HL-60 (cell line): ENCODE results near the gene USP19.

Experiments used
- POLR2AphosphoS5 ChIP-seq: IDR thresholded peaks from 2 replicates; pipeline ENCODE4 v1.6.1; 2012; ENCODE audit warnings: low read depth
- SPI1 ChIP-seq: IDR thresholded peaks from 2 replicates; pipeline ENCODE4 v1.6.1; 2012; ENCODE audit warnings: low read depth, mild to moderate bottlenecking, borderline replicate concordance
- TF ChIP-seq, protein P1 (sequence below): IDR thresholded peaks from one replicate; pipeline ENCODE4 v1.5.1; 2011; ENCODE audit warnings: low read length, control low read depth, inconsistent platforms; ENCODE audit not compliant: insufficient read depth
- TF ChIP-seq, protein P2 (sequence below): IDR thresholded peaks from 2 replicates; pipeline ENCODE4 v1.6.1; 2012; ENCODE audit warnings: low read depth; ENCODE audit not compliant: insufficient replicate concordance

DNA sequence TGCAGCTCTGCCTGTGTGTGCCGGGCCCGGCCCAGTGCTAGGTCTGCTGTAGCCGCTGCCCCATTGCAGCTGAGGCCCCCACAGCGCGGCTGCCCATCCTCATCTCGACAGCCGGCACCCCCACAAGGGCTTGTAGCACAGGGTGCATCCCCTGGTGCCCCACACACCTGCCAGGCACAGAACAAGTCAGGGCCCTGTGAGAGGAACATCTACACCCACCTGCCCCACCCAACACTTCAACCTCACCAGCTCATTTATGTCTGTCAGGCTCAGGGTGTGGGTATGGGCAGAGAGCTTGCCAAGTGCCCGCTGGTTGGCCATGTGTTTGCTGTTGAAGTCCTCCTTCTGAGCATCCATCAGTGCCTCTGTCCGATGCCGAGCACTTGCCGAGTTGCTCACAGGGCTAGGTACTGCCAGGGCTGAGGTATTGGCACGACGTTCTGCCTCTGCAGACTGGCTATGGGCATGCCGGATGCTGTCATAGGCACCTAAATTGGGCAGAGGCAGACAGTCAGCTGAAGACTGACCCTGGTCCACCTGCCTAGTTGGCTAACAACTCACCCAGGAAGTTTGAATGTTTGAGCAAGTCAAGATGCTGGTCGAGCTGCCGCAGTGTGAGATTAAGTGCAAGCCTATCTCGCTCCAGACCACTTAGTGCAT is 2.4 kb upstream of the USP19 start:
- TF ChIP-seq, protein P1, sequence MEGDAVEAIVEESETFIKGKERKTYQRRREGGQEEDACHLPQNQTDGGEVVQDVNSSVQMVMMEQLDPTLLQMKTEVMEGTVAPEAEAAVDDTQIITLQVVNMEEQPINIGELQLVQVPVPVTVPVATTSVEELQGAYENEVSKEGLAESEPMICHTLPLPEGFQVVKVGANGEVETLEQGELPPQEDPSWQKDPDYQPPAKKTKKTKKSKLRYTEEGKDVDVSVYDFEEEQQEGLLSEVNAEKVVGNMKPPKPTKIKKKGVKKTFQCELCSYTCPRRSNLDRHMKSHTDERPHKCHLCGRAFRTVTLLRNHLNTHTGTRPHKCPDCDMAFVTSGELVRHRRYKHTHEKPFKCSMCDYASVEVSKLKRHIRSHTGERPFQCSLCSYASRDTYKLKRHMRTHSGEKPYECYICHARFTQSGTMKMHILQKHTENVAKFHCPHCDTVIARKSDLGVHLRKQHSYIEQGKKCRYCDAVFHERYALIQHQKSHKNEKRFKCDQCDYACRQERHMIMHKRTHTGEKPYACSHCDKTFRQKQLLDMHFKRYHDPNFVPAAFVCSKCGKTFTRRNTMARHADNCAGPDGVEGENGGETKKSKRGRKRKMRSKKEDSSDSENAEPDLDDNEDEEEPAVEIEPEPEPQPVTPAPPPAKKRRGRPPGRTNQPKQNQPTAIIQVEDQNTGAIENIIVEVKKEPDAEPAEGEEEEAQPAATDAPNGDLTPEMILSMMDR, result no peak
- TF ChIP-seq, protein P2, sequence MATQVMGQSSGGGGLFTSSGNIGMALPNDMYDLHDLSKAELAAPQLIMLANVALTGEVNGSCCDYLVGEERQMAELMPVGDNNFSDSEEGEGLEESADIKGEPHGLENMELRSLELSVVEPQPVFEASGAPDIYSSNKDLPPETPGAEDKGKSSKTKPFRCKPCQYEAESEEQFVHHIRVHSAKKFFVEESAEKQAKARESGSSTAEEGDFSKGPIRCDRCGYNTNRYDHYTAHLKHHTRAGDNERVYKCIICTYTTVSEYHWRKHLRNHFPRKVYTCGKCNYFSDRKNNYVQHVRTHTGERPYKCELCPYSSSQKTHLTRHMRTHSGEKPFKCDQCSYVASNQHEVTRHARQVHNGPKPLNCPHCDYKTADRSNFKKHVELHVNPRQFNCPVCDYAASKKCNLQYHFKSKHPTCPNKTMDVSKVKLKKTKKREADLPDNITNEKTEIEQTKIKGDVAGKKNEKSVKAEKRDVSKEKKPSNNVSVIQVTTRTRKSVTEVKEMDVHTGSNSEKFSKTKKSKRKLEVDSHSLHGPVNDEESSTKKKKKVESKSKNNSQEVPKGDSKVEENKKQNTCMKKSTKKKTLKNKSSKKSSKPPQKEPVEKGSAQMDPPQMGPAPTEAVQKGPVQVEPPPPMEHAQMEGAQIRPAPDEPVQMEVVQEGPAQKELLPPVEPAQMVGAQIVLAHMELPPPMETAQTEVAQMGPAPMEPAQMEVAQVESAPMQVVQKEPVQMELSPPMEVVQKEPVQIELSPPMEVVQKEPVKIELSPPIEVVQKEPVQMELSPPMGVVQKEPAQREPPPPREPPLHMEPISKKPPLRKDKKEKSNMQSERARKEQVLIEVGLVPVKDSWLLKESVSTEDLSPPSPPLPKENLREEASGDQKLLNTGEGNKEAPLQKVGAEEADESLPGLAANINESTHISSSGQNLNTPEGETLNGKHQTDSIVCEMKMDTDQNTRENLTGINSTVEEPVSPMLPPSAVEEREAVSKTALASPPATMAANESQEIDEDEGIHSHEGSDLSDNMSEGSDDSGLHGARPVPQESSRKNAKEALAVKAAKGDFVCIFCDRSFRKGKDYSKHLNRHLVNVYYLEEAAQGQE, result no peak
- TF ChIP-seq POLR2AphosphoS5 (no peak), SPI1 (no peak)
